SH-SY5Y (cell line): Measurements from ENCODE around the gene TFB1M.

Experiments
- GATA2 ChIP-seq: IDR thresholded peaks from 2 replicates; pipeline ENCODE4 v1.6.1; 2011; ENCODE audit warnings: mild to moderate bottlenecking, low read depth, low read length
- GATA3 ChIP-seq: IDR thresholded peaks from 2 replicates; pipeline ENCODE4 v1.6.1; 2011; ENCODE audit warnings: low read depth, mild to moderate bottlenecking, low read length, moderate library complexity

DNA sequence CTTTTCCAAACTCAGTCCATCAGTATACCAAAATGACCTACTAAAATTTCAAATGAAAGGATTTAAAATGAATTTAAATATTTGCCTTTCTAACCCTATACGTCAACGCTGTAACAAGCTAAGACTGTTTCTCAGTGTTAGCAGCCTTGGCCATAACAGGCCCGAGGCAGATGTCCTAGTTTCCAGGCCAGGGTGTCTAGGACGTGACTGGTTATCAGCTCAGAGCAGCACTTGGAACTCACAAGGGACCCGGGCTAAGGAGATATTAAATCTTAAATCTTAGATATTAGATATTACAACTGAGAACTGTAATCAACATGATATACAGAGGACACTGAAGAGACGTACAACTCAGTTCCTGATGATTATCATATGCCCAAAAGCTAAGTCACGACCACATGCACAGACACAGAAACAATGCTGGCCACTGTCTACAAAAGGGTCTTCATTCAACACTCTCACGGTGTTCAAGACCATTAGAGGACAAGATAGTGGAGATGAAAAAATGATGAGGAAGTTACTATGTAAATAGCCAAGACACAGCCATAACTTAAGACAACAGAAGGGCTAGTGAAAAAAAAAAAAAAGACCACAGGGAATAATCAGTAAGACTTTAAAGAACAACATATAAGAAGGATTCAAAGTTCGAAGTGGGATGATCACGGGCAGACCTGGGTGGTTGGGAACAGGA, 50.8 kb downstream of the TFB1M start, which contains the start of gene CLDN20:
- TF ChIP-seq GATA2 = no peak
- 0 out of 2 replicates have a peak, but pooled peaks have one; percentile 27 for TF ChIP-seq GATA3
